ENCODE results near the gene ITM2C.

DNA sequence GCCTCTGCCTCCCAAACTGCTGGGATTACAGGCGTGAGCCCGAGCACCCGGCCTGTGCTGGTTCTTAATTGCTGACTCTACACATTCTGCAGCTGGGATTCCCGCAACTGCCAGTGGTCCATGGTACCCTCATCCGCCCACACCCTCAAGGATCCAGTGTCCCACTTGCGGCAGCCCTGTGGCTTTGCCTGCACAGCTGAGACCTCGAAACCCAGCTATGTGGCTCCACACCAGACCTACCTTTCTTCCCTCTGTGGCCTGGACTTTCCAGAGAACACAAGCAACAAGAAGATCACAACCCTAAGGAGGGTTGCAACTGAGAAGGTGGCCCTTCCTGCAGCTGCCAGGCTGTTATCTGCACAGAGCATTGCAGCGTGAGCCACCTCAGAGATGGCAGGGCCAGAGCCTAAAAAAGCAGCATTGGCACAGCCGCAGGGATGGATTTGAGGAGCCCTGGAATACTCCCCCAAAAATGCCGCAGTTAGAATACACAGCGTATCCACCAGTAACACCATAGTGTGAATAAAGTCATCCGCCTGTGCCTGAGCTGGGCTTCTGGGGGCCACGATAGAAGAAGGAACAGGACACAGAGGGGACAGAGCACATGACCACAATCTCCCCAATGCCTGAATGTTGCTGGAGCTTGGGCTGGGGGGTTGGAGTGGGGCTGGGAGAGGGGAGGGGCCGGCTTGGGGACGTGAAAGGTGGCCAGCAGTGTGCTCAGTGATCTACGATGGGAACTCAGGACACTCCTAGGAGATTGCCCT lies 58.4 kb downstream of the ITM2C start:
- TF ChIP-seq, protein P1, sequence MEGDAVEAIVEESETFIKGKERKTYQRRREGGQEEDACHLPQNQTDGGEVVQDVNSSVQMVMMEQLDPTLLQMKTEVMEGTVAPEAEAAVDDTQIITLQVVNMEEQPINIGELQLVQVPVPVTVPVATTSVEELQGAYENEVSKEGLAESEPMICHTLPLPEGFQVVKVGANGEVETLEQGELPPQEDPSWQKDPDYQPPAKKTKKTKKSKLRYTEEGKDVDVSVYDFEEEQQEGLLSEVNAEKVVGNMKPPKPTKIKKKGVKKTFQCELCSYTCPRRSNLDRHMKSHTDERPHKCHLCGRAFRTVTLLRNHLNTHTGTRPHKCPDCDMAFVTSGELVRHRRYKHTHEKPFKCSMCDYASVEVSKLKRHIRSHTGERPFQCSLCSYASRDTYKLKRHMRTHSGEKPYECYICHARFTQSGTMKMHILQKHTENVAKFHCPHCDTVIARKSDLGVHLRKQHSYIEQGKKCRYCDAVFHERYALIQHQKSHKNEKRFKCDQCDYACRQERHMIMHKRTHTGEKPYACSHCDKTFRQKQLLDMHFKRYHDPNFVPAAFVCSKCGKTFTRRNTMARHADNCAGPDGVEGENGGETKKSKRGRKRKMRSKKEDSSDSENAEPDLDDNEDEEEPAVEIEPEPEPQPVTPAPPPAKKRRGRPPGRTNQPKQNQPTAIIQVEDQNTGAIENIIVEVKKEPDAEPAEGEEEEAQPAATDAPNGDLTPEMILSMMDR (conservative IDR thresholded peaks at IDR 0.05): no peak
- no peak for TF ChIP-seq ZFX (IDR thresholded peaks at IDR 0.05)
